ENCODE data around the gene GFY. TPM values are rescaled to one million over a fixed set of nuclear protein-coding genes. Genes with fewer than 3 reads are reported as not detected.
A peak's percentile ranks its signal among the peaks of the same experiment; 100 is the strongest.

The GFY gene
- total RNA-seq, 1 donor from 2014 or later = not detected

- TF ChIP-seq CTCF (conservative IDR thresholded peaks at IDR 0.05; ENCODE audit: low read depth, low read length) = no peak
- H3K4me3 ChIP-seq (ENCODE audit: low read depth, low read length) = no peak overlapping the region
These were observed 39.0 kb downstream of the GFY start for GRCh38 chr19:49463960-49464740.

GRCh38 chr19:49465371-49465770 lies 40.2 kb downstream of the GFY start:
- no peak for TF ChIP-seq CTCF (conservative IDR thresholded peaks at IDR 0.05; ENCODE audit: low read depth, low read length)
- no peak overlapping the region for H3K4me3 ChIP-seq (ENCODE audit: low read depth, low read length)
- DNase-seq (ENCODE audit: low read depth) = no peak

More at GRCh38 chr19:49463960-49464740, 39.0 kb downstream of the GFY start:
- no peak for DNase-seq (ENCODE audit: low read depth)

GRCh38 chr19:49468199-49468598 lies 43.0 kb downstream of the GFY start:
- DNase-seq (ENCODE audit: low read depth) = no peak
- no peak for TF ChIP-seq CTCF (conservative IDR thresholded peaks at IDR 0.05; ENCODE audit: low read depth, low read length)
- H3K4me3 ChIP-seq (ENCODE audit: low read depth, low read length) = no peak overlapping the region

GRCh38 chr19:49468746-49469447 lies 43.7 kb downstream of the GFY start:
- DNase-seq (ENCODE audit: low read depth) = no peak
- no peak overlapping the region for H3K4me3 ChIP-seq (ENCODE audit: low read depth, low read length)
- TF ChIP-seq CTCF (conservative IDR thresholded peaks at IDR 0.05; ENCODE audit: low read depth, low read length) = no peak

- H3K4me3 ChIP-seq (ENCODE audit: low read depth, low read length) = no peak overlapping the region
- peak; percentile 3 for TF ChIP-seq CTCF (conservative IDR thresholded peaks at IDR 0.05; ENCODE audit: low read depth, low read length)
- DNase-seq (ENCODE audit: low read depth) = no peak
These were observed 44.8 kb downstream of the GFY start for GRCh38 chr19:49469828-49470614.

GRCh38 chr19:49470615-49470978 lies 45.4 kb downstream of the GFY start:
- TF ChIP-seq CTCF (conservative IDR thresholded peaks at IDR 0.05; ENCODE audit: low read depth, low read length) = no peak
- no peak for DNase-seq (ENCODE audit: low read depth)
- no peak overlapping the region for H3K4me3 ChIP-seq (ENCODE audit: low read depth, low read length)
